CD8-positive, alpha-beta memory T cell (primary cell): ENCODE data around the gene THPO. TPM values are rescaled to one million over a fixed set of nuclear protein-coding genes. Genes with fewer than 3 reads are reported as not detected.

Source experiments
- CTCF ChIA-PET: fragments of 350-600 bp; sonication (Branson Sonifier 250); formaldehyde crosslinking; loops from one replicate; lab custom pipeline; 2021; ENCODE audit warnings: antibody characterized with exemption; lab: Charles Lee
- POLR2A ChIA-PET: fragments of 350-600 bp; sonication (Branson Sonifier 250); formaldehyde crosslinking; loops from one replicate; lab custom pipeline; 2021; ENCODE audit warnings: antibody characterized with exemption; lab: Charles Lee
- DNase-seq, 5 donors: peaks; one replicate each; pipeline versions ENCODE4 v3.0.0 to v3.0.0-alpha.2; 2020 to 2022; ENCODE audit warnings: mixed read lengths in 1 of 5
- H3K27ac ChIP-seq: one replicate; pipeline ENCODE4 v1.7.0; 2013; ENCODE audit warnings: low read depth, mild to moderate bottlenecking, low read length, moderate library complexity
- H3K27me3 ChIP-seq: 2 replicates; pipeline ENCODE4 v1.7.0; 2013; ENCODE audit warnings: low read length, mild to moderate bottlenecking; ENCODE audit not compliant: insufficient read depth, poor library complexity, severe bottlenecking
- H3K36me3 ChIP-seq: 2 replicates; pipeline ENCODE4 v1.7.0; 2013; ENCODE audit warnings: mild to moderate bottlenecking, low read length, moderate library complexity; ENCODE audit not compliant: insufficient read depth
- H3K4me1 ChIP-seq: 2 replicates; pipeline ENCODE4 v1.7.0; 2013; ENCODE audit warnings: mild to moderate bottlenecking, low read length, moderate library complexity; ENCODE audit not compliant: insufficient read depth
- H3K4me3 ChIP-seq: 2 replicates; pipeline ENCODE4 v1.7.0; 2013; ENCODE audit warnings: mild to moderate bottlenecking, low read length
- H3K9me3 ChIP-seq: 2 replicates; pipeline ENCODE4 v1.7.0; 2013; ENCODE audit warnings: mild to moderate bottlenecking, low read length
- H3K27ac Mint-ChIP-seq, 8 donors: one replicate each; pipeline ENCODE4 v1.8.0; 2020 to 2021; ENCODE audit warnings: mixed read lengths in 8 of 8, mild to moderate bottlenecking in 6 of 8, inconsistent platforms in 3 of 8, moderate library complexity in 3 of 8
- H3K27me3 Mint-ChIP-seq, 2 donors: one replicate each; pipeline ENCODE4 v1.8.0; 2020 to 2021; ENCODE audit warnings: mixed read lengths in 2 of 2, mild to moderate bottlenecking in 1 of 2, moderate library complexity in 1 of 2
- H3K36me3 Mint-ChIP-seq, 3 donors: one replicate each; pipeline ENCODE4 v1.8.0; 2020 to 2021; ENCODE audit warnings: mixed read lengths in 3 of 3, inconsistent platforms in 1 of 3, mild to moderate bottlenecking in 1 of 3
- H3K4me1 Mint-ChIP-seq, 3 donors: one replicate each; pipeline ENCODE4 v1.8.0; 2020 to 2021; ENCODE audit warnings: mixed read lengths in 3 of 3, inconsistent platforms in 1 of 3, mild to moderate bottlenecking in 1 of 3
- H3K4me3 Mint-ChIP-seq, 7 donors: one replicate each; pipeline ENCODE4 v1.8.0; 2020 to 2021; ENCODE audit warnings: mixed read lengths in 7 of 7, mild to moderate bottlenecking in 6 of 7, moderate library complexity in 4 of 7, inconsistent platforms in 2 of 7
- H3K9me3 Mint-ChIP-seq, 5 donors: one replicate each; pipeline ENCODE4 v1.8.0; 2020 to 2022; ENCODE audit warnings: mixed read lengths in 5 of 5, mild to moderate bottlenecking in 3 of 5, moderate library complexity in 2 of 5, inconsistent platforms in 1 of 5
- polyA plus RNA-seq: library from polyadenylated mRNA; unstranded; fragments of 300-500 nt; fragmentation: Illumina TruSeq; gene quantifications from one replicate; pipeline ENCODE4 v1.2.3, GENCODE V29; 2021
- total RNA-seq, 2 experiments: library from RNA; stranded (reverse); gene quantifications; one replicate each; pipeline ENCODE4 v1.2.3, GENCODE V29; 2021

THPO gene
- total and polyA plus RNA-seq, 3 experiments from 2014 or later, result not detected

GRCh38 chr3:184354754-184355153 is 23.3 kb downstream of the THPO start:
- Mint-ChIP-seq H3K27me3 (no peaks in the 10 kb centered on the region), H3K27ac (no peak overlapping the region), H3K4me1 (peaks cover 0 to 6% (median under 1%) of the 10 kb centered on the region in 3 donors), H3K9me3 (no peaks in the 10 kb centered on the region), H3K36me3 (no peaks in the 10 kb centered on the region), H3K4me3 (no peak overlapping the region)
- Histone ChIP-seq H3K27me3 (no peaks in the 10 kb centered on the region), H3K4me1 (peaks cover 4% of the 10 kb centered on the region), H3K9me3 (no peaks in the 10 kb centered on the region), H3K4me3 (no peak overlapping the region), H3K27ac (no peak overlapping the region), H3K36me3 (no peaks in the 10 kb centered on the region)
- ChIA-PET CTCF (interaction anchor here (1.2 to 2.6 kb wide), 3 partner anchors 14 to 159 kb away, joined by 4 to 31 read pairs (median 6); partner anchors contain the start of gene THPO), POLR2A (interaction anchor here (0.5 kb wide), 1 partner anchor 10 kb away, joined by 3 read pairs; no protein-coding TSS in a partner anchor)
- no peak for DNase-seq

GRCh38 chr3:184354121-184354728 is 23.8 kb downstream of the THPO start:
- H3K9me3 Mint-ChIP-seq, result no peaks in the 10 kb centered on the region
- ChIA-PET POLR2A (interaction anchor here (0.5 to 0.6 kb wide), 2 partner anchors 10 to 151 kb away, joined by 3 to 6 read pairs; no protein-coding TSS in a partner anchor), CTCF (interaction anchor here (0.6 to 2.6 kb wide), 18 partner anchors 8 to 191 kb away, joined by 3 to 31 read pairs (median 4); partner anchors contain the start of genes POLR2H and THPO)
- H3K27ac Mint-ChIP-seq, result peak overlapping the region in 1 of 8 donors; percentile 38
- Histone ChIP-seq H3K36me3 (no peaks in the 10 kb centered on the region), H3K4me3 (no peak overlapping the region), H3K27me3 (no peaks in the 10 kb centered on the region), H3K4me1 (peaks cover 4% of the 10 kb centered on the region), H3K9me3 (no peaks in the 10 kb centered on the region), H3K27ac (no peak overlapping the region)
- H3K27me3 Mint-ChIP-seq, result no peaks in the 10 kb centered on the region
- DNase-seq, result peak; percentile 33 to 72 (median 52)
- peaks cover 0 to 6% (median 0%) of the 10 kb centered on the region in 3 donors for H3K4me1 Mint-ChIP-seq
- no peaks in the 10 kb centered on the region for H3K36me3 Mint-ChIP-seq
- H3K4me3 Mint-ChIP-seq, result no peak overlapping the region

DNA sequence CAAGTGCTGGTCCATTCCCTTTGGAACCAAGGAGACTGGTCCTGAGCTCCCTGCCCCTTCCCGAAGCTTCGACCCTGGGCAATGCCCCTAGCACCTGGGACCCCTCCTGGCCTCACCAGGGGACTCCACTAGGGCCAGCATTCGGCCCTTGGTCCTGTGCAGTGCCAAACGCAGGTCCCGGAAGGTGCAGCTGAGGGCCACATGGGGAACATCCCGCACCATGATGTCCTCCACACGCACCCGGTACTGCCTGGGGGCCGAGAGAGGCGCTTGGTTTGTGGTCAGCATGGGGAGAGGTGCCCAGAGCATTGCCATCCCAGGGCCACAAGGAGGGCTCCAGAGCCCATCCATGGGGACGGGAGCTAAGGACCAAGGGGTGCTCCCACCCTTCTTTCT is 24.5 kb downstream of the THPO start:
- Mint-ChIP-seq H3K4me1 (peaks cover 0 to 6% (median 0%) of the 10 kb centered on the region in 3 donors), H3K27me3 (no peaks in the 10 kb centered on the region), H3K9me3 (no peaks in the 10 kb centered on the region), H3K4me3 (no peak overlapping the region), H3K27ac (no peak overlapping the region), H3K36me3 (no peaks in the 10 kb centered on the region)
- ChIA-PET CTCF (interaction anchor here (0.6 to 2.6 kb wide), 17 partner anchors 9 to 190 kb away, joined by 3 to 31 read pairs (median 4); partner anchors contain the start of genes POLR2H and THPO), POLR2A (interaction anchor here (0.6 kb wide), 1 partner anchor 151 kb away, joined by 6 read pairs; no protein-coding TSS in a partner anchor)
- no peak for DNase-seq
- Histone ChIP-seq H3K4me3 (no peak overlapping the region), H3K27me3 (no peaks in the 10 kb centered on the region), H3K36me3 (no peaks in the 10 kb centered on the region), H3K27ac (no peak overlapping the region), H3K9me3 (no peaks in the 10 kb centered on the region), H3K4me1 (peaks cover 4% of the 10 kb centered on the region)

- H3K4me1 ChIP-seq, result peaks cover 4% of the 10 kb centered on the region
- H3K4me3 Mint-ChIP-seq, result no peak overlapping the region
- no peaks in the 10 kb centered on the region for H3K9me3 Mint-ChIP-seq
- no peak overlapping the region for H3K27ac ChIP-seq
- no peak for DNase-seq
- H3K4me1 Mint-ChIP-seq, result peaks cover 0 to 6% (median 0%) of the 10 kb centered on the region in 3 donors
- H3K9me3 ChIP-seq, result no peaks in the 10 kb centered on the region
- no peak overlapping the region for H3K4me3 ChIP-seq
- H3K27ac Mint-ChIP-seq, result no peak overlapping the region
- POLR2A ChIA-PET, result interaction anchor here (1.0 kb wide), 1 partner anchor 161 kb away, joined by 4 read pairs; no protein-coding TSS in a partner anchor
- no peaks in the 10 kb centered on the region for H3K27me3 Mint-ChIP-seq
- H3K36me3 ChIP-seq, result no peaks in the 10 kb centered on the region
- no peaks in the 10 kb centered on the region for H3K27me3 ChIP-seq
- no peaks in the 10 kb centered on the region for H3K36me3 Mint-ChIP-seq
- CTCF ChIA-PET, result interaction anchor here (0.9 to 2.6 kb wide), 12 partner anchors 9 to 161 kb away, joined by 3 to 31 read pairs (median 4); partner anchors contain the start of genes POLR2H and THPO
These were observed 25.0 kb downstream of the THPO start for GRCh38 chr3:184352897-184353545.

- Mint-ChIP-seq H3K9me3 (no peaks in the 10 kb centered on the region), H3K4me1 (peaks cover 0 to 6% (median 0%) of the 10 kb centered on the region in 3 donors), H3K27ac (no peak overlapping the region), H3K36me3 (no peaks in the 10 kb centered on the region), H3K27me3 (no peaks in the 10 kb centered on the region), H3K4me3 (no peak overlapping the region)
- no peak for DNase-seq
- CTCF ChIA-PET, result interaction anchor here (1.1 to 1.9 kb wide), 3 partner anchors 10 to 162 kb away, joined by 5 to 8 read pairs (median 7); partner anchors contain the start of gene POLR2H
- POLR2A ChIA-PET, result interaction anchor here (1.0 kb wide), 1 partner anchor 161 kb away, joined by 4 read pairs; no protein-coding TSS in a partner anchor
- Histone ChIP-seq H3K4me3 (no peak overlapping the region), H3K36me3 (no peaks in the 10 kb centered on the region), H3K9me3 (no peaks in the 10 kb centered on the region), H3K27me3 (no peaks in the 10 kb centered on the region), H3K4me1 (peaks cover 4% of the 10 kb centered on the region), H3K27ac (no peak overlapping the region)
These were observed 25.7 kb downstream of the THPO start for GRCh38 chr3:184352149-184352785.

- Mint-ChIP-seq H3K27ac (no peak overlapping the region), H3K4me1 (peaks cover 0 to 6% (median 0%) of the 10 kb centered on the region in 3 donors), H3K9me3 (no peaks in the 10 kb centered on the region), H3K27me3 (no peaks in the 10 kb centered on the region), H3K36me3 (no peaks in the 10 kb centered on the region), H3K4me3 (no peak overlapping the region)
- Histone ChIP-seq H3K9me3 (no peaks in the 10 kb centered on the region), H3K27me3 (no peaks in the 10 kb centered on the region), H3K36me3 (no peaks in the 10 kb centered on the region), H3K4me3 (no peak overlapping the region), H3K4me1 (peaks cover 4% of the 10 kb centered on the region), H3K27ac (no peak overlapping the region)
- ChIA-PET POLR2A (interaction anchor here (1.0 kb wide), 1 partner anchor 162 kb away, joined by 4 read pairs; no protein-coding TSS in a partner anchor), CTCF (interaction anchor here (1.1 to 1.6 kb wide), 3 partner anchors 20 to 162 kb away, joined by 4 to 8 read pairs (median 5); no protein-coding TSS in a partner anchor)
- no peak for DNase-seq
These were observed 26.4 kb downstream of the THPO start for GRCh38 chr3:184351511-184352148.

DNA sequence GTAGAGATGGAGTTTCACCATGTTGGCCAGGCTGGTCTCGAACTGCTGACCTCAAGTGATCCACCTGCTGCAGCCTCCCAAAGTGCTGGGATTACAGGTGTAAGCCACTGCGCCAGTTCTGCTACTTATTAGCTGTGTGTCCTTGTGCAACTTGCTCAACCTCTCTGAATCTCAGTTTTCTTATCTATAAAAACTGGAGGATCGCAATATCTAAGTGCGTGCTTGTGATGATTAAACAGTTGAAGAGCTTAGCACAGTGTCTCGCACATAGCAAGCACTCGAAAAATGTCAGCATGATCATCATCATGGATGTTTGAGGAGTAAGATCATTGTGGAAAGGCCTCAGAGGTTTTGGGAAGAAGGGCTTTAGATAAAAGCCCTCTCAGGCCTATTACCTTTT is 27.4 kb downstream of the THPO start:
- H3K4me3 Mint-ChIP-seq, result no peak overlapping the region
- ChIA-PET POLR2A (no interaction called here), CTCF (interaction anchor here (1.0 to 1.1 kb wide), 3 partner anchors 12 to 163 kb away, joined by 3 to 4 read pairs (median 3); no protein-coding TSS in a partner anchor)
- no peaks in the 10 kb centered on the region for H3K9me3 ChIP-seq
- peaks cover 0 to 6% (median 0%) of the 10 kb centered on the region in 3 donors for H3K4me1 Mint-ChIP-seq
- H3K4me1 ChIP-seq, result peaks cover 4% of the 10 kb centered on the region
- no peaks in the 10 kb centered on the region for H3K27me3 Mint-ChIP-seq
- no peaks in the 10 kb centered on the region for H3K27me3 ChIP-seq
- H3K27ac Mint-ChIP-seq, result no peak overlapping the region
- no peaks in the 10 kb centered on the region for H3K36me3 Mint-ChIP-seq
- no peak for DNase-seq
- H3K36me3 ChIP-seq, result no peaks in the 10 kb centered on the region
- H3K4me3 ChIP-seq, result no peak overlapping the region
- H3K27ac ChIP-seq, result no peak overlapping the region
- H3K9me3 Mint-ChIP-seq, result no peaks in the 10 kb centered on the region
